GM10248 (cell line): ENCODE measurements around the gene FILIP1L.

ENCODE experiments used
- CTCF ChIA-PET: fragments of 300-600 bp; sonication (Branson Sonifier 250); formaldehyde crosslinking; extraction: SDS; loops from one replicate; lab custom pipeline; 2021; ENCODE audit warnings: antibody characterized with exemption; lab: Yijun Ruan, JAX
- POLR2A ChIA-PET: fragments of 350-650 bp; sonication (Branson Sonifier 250); formaldehyde crosslinking; extraction: SDS; loops from one replicate; lab custom pipeline; 2020; ENCODE audit warnings: antibody characterized with exemption; lab: Yijun Ruan, JAX
- DNase-seq: peaks from one replicate; pipeline ENCODE4 v3.0.0; 2012; ENCODE audit errors: extremely low spot score
- TF ChIP-seq, protein P1 (sequence below): IDR thresholded peaks from 2 replicates; pipeline ENCODE4 v1.5.1; 2012; ENCODE audit warnings: mild to moderate bottlenecking, low read depth; ENCODE audit errors: extremely low read depth, missing control alignments, control extremely low read depth

Gene FILIP1L

DNA sequence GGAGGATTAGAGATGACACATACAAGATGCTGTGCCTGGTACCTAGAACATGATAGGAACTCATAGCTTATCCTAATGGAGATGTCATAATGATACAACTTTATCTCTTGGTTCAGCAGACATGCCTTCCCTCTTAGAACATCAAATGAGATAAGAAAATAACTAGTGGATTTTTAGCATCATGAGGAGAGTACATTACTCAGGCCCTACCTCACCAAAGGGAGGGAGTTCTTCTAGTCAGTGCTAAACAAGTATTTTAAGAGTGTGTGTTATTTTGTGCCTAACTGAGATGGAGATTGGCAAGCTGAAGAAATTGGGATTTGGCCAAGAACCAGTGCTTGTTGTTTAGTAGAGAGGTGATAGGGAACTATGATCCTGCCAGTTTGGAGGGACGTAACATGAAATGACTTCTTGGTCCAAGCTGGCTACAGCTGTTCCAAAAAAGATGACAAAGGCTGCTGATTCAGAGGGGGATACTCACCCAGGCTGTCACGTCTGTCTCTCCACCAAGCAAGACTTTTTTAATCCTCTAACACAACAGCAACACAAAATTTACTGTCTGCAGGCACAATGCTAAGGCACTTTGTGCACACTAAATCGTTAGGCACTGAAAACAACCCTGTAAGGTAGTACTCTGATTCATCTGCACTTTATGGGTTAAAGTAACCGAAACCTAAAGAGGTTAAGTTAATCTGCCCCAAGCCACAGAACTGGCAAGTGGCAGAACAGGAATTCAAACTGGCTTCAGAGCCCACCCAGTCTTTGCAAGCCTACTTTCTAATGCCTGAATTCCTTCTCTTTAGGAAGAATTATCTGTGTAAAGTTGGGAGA, 170.2 kb downstream of the FILIP1L start:
- TF ChIP-seq, protein P1, sequence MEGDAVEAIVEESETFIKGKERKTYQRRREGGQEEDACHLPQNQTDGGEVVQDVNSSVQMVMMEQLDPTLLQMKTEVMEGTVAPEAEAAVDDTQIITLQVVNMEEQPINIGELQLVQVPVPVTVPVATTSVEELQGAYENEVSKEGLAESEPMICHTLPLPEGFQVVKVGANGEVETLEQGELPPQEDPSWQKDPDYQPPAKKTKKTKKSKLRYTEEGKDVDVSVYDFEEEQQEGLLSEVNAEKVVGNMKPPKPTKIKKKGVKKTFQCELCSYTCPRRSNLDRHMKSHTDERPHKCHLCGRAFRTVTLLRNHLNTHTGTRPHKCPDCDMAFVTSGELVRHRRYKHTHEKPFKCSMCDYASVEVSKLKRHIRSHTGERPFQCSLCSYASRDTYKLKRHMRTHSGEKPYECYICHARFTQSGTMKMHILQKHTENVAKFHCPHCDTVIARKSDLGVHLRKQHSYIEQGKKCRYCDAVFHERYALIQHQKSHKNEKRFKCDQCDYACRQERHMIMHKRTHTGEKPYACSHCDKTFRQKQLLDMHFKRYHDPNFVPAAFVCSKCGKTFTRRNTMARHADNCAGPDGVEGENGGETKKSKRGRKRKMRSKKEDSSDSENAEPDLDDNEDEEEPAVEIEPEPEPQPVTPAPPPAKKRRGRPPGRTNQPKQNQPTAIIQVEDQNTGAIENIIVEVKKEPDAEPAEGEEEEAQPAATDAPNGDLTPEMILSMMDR = no peak
- POLR2A ChIA-PET = interaction anchor here (0.6 kb wide), 1 partner anchor 1380 kb away, joined by 4 read pairs; no protein-coding TSS in a partner anchor
- no peak for DNase-seq
- CTCF ChIA-PET = no interaction called here

DNA sequence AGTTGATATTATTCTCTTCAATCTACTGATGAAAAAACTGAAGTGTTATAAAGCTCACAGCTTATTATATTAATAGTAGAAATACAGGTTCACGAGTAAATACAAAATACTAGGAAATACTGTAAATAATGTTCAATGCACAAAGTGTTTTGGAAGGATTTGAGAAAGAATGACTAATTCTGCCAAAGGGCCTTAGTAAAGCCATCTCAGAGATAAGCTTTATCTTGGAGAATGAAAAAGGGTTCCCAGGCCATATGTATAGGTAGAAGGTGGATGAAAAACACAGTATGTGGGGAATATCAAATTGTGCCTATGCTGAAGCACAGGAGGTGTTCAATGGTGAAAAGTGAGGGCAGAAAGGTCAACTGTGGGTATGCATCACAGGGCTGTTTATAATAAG, 173.1 kb downstream of the FILIP1L start:
- ChIA-PET CTCF (interaction anchor here (0.7 to 1.8 kb wide), 2 partner anchors 12 to 14 kb away, joined by 3 to 5 read pairs; no protein-coding TSS in a partner anchor), POLR2A (no interaction called here)
- TF ChIP-seq, protein P1 = no peak
- no peak for DNase-seq

DNA sequence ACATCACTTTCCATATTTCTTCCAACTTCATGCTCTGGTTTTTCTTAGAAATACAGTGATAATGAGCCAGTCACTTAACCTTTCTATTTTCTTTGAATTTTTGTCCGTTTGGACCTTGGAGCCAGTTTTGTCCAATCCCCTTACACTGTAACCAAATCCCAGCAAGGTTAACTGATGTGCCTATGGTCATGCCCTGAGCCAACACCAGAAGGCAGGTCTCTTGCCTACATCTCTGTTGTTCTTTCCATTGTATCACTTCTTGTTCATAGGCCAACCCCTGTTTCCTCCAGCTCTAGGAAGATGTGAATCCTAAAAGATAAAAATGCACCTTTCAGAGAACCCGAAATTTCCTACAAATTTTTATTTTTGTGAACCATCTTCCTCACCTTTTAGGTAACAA, 174.0 kb downstream of the FILIP1L start:
- TF ChIP-seq, protein P1 = no peak
- POLR2A ChIA-PET = no interaction called here
- CTCF ChIA-PET = interaction anchor here (1.0 to 1.8 kb wide), 4 partner anchors 9 to 18 kb away, joined by 4 to 5 read pairs (median 4); no protein-coding TSS in a partner anchor

DNA sequence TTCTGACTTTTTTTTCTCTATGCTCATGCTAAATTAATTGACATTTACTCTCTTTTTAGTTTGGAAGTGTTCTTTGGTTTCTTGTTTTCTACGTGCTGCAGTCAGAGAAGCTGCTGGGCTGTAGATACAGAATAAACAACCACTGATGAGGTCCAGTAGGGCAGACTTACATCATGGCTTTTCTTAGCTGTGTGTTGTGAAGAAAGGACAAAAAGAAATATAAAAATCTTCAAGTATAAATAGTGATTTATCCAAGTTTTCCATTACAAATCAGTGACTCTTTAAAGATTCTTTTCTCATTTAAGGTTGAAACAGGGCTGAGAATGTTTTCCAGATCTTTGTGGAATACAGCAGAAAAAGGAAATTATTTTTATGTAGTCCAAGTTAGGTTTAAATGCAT, 174.4 kb downstream of the FILIP1L start:
- DNase-seq = no peak
- POLR2A ChIA-PET = no interaction called here
- CTCF ChIA-PET = interaction anchor here (1.0 to 1.8 kb wide), 7 partner anchors 8 to 108 kb away, joined by 3 to 5 read pairs (median 4); no protein-coding TSS in a partner anchor

More for the DNA sequence above, 174.0 kb downstream of the FILIP1L start:
- DNase-seq = no peak

DNA sequence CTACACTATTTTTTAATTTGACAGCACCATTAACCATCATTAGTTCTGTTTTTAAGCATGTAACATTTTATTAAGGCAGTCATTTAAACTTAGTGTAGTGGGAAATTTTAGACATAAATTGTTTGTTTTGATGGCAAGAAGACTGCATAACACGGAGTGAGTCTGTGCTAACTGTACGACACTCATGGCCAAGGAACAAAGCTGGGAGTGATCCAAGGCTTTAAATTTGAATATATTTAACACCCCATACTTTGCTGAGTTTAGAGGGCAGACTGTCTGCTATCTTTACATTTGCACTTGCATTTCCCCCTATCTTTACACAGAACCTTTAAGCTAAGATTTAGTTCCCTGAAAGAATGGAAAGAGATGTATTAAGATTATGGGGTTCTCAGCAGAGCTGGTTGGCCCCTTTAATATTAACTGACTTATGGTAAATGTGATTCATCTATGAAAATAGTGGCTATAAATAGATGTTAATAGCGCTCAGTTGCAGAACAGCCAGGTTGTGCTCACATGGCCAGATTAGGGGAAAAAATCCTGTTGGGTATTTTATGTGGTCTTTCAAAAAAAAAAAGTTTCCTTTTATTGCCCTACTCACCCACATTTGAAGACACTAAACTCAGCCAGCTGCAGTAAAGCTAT, 175.9 kb downstream of the FILIP1L start:
- ChIA-PET CTCF (interaction anchor here (0.7 to 2.4 kb wide), 8 partner anchors 12 to 316 kb away, joined by 3 to 8 read pairs (median 4); no protein-coding TSS in a partner anchor), POLR2A (no interaction called here)
- TF ChIP-seq, protein P1 = no peak
- peak; percentile 35 for DNase-seq

More for the DNA sequence above, 174.4 kb downstream of the FILIP1L start:
- TF ChIP-seq, protein P1 = no peak
